Measurements from ENCODE around the gene JAKMIP1. TPM values are rescaled to one million over a fixed set of nuclear protein-coding genes. Genes with fewer than 3 reads are reported as not detected.

JAKMIP1 gene
- polyA plus RNA-seq, 1 experiment: not detected

DNA sequence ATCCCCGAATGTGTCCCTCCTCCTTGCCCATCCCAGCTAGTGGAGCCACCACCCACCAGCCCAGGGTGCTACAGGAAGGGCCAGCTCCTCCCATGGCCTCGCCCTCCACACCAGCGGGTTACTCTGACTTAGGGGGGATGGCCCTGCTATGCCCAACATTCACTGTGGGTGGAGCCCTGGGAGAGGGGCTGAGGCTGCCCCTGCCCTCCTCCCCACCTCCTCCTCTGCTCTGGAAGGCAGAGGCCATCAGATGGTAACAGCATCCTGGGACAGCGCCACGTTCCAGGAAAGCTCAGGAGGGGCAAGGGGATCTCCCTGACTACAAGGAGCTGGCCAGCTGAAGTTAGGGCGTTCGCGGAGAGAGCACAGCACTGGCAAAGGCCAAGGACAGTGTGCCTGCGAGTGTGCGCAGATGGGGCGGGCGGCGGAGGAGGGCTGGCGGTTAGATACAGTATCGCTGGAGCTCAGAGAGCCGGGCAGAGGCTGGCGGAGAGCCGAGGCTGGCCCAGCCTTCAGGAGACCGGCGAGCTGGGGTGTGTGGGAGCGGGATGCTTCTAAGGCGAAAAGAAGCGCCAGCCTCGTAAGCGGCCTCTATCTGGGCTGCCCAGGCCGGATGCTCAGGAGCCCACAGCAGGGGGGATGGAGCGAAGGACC, 1.5 kb downstream of the JAKMIP1 start:
- H3K4me3 ChIP-seq (ENCODE audit: low read depth, low read length): no peak overlapping the region
- ChIA-PET CTCF (interaction anchor here (1.3 kb wide), 1 partner anchor 52 kb away, joined by 5 read pairs; no protein-coding TSS in a partner anchor), POLR2A (no interaction called here)
- TF ChIP-seq, protein P1, sequence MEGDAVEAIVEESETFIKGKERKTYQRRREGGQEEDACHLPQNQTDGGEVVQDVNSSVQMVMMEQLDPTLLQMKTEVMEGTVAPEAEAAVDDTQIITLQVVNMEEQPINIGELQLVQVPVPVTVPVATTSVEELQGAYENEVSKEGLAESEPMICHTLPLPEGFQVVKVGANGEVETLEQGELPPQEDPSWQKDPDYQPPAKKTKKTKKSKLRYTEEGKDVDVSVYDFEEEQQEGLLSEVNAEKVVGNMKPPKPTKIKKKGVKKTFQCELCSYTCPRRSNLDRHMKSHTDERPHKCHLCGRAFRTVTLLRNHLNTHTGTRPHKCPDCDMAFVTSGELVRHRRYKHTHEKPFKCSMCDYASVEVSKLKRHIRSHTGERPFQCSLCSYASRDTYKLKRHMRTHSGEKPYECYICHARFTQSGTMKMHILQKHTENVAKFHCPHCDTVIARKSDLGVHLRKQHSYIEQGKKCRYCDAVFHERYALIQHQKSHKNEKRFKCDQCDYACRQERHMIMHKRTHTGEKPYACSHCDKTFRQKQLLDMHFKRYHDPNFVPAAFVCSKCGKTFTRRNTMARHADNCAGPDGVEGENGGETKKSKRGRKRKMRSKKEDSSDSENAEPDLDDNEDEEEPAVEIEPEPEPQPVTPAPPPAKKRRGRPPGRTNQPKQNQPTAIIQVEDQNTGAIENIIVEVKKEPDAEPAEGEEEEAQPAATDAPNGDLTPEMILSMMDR (IDR thresholded peaks at IDR 0.05; ENCODE audit: low read depth, low read length): no peak
- DNase-seq (ENCODE audit: low read depth, low spot score): no peak
- H3K27me3 ChIP-seq (ENCODE audit: control insufficient read depth, insufficient read depth, low read length): peaks cover 26% of the 10 kb centered on the region
- peaks cover 5% of the 10 kb centered on the region; the same call in 1 of the 2 replicates for H3K9me3 ChIP-seq (ENCODE audit: control insufficient read depth, insufficient read depth, low read length)
- no peak overlapping the region for H3K27ac ChIP-seq (ENCODE audit: low read depth, low read length)

DNA sequence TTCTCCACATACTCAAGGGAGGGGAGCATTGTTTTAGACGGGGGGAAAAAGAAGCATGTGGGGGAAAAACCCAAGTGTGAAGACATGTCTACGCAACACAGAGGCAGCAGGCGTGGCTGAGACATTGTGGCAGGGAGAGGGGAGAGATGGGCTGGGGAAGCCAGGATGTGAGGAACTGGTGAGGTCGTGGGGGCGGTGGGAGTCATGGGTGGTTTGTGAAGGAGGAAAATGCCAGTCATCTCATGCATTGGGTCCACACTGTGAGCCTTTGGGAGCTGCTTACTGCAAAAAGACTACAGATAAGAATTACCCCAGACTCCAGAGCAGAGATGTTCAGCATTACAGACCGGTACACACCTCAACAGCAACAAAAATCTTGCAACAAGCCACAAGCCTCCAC, 2.1 kb downstream of the JAKMIP1 start:
- peaks cover 26% of the 10 kb centered on the region for H3K27me3 ChIP-seq (ENCODE audit: control insufficient read depth, insufficient read depth, low read length)
- TF ChIP-seq, protein P1 (IDR thresholded peaks at IDR 0.05; ENCODE audit: low read depth, low read length): no peak
- H3K27ac ChIP-seq (ENCODE audit: low read depth, low read length): no peak overlapping the region
- POLR2A ChIA-PET: no interaction called here
- H3K9me3 ChIP-seq (ENCODE audit: control insufficient read depth, insufficient read depth, low read length): peaks cover 5% of the 10 kb centered on the region; the same call in 1 of the 2 replicates
- DNase-seq (ENCODE audit: low read depth, low spot score): no peak
- H3K4me3 ChIP-seq (ENCODE audit: low read depth, low read length): no peak overlapping the region
- CTCF ChIA-PET: interaction anchor here (1.3 kb wide), 1 partner anchor 53 kb away, joined by 5 read pairs; no protein-coding TSS in a partner anchor

DNA sequence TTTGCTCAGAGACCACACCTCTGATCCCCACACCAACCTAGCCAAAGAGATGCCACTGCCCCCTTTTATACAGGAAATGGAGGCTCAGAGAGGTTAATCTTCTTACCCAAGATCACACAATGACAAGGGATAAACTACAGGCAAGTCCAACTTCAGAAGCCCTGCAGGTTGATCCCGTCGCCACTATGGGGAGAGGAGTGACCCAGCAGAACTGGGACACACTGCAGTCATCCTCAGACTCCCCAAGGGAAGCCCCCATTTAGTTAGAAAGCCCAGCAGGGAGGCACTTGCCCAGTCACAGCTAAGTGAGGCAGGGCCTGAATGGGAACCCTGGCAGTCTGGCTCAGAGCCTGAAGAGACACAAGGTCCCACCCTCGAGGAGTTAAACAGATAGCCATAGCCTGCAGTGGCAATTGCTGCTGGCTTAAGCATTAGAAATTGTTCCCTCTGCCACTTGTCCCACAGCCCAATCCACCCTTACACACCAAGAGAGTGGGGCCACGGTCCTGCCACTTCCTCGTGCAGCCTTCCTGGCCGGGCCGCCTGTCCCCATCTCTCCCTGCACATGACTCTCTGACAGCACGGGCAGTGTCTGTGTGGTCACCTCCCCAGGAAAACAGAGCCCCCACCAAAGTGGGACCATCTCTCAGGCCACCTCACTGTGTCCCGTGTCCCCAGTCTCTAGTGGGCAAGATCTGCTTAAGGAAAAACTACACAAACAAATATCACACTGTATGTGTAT, 2.7 kb downstream of the JAKMIP1 start:
- H3K9me3 ChIP-seq (ENCODE audit: control insufficient read depth, insufficient read depth, low read length): peaks cover 5% of the 10 kb centered on the region; the same call in 1 of the 2 replicates
- TF ChIP-seq, protein P1 (IDR thresholded peaks at IDR 0.05; ENCODE audit: low read depth, low read length): no peak
- H3K4me3 ChIP-seq (ENCODE audit: low read depth, low read length): no peak overlapping the region
- no peak for DNase-seq (ENCODE audit: low read depth, low spot score)
- ChIA-PET POLR2A (no interaction called here), CTCF (no interaction called here)
- H3K27me3 ChIP-seq (ENCODE audit: control insufficient read depth, insufficient read depth, low read length): peaks cover 23% of the 10 kb centered on the region
- no peak overlapping the region for H3K27ac ChIP-seq (ENCODE audit: low read depth, low read length)

DNA sequence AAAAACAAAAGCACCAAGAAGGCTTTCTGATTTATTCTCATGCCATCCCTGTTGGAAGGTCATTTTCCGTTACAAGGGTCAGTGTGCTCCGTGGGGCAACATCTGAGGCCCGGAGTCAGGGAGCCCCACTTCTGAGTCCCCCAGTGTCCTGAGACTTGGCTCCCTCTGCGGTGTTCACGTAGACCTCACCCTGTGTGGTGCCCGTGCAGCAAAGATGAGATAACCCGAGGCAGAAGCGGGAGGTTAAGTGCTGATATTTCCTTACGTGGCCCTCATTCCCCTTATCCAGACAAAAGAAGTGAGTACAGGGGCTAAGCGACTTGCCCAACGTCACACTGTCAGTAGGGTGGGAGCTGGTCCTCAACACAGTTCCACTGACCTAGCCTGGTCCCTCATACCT, 3.5 kb downstream of the JAKMIP1 start:
- Histone ChIP-seq H3K4me3 (ENCODE audit: low read depth, low read length) (no peak overlapping the region), H3K27ac (ENCODE audit: low read depth, low read length) (no peak overlapping the region), H3K27me3 (ENCODE audit: control insufficient read depth, insufficient read depth, low read length) (peaks cover 23% of the 10 kb centered on the region), H3K9me3 (ENCODE audit: control insufficient read depth, insufficient read depth, low read length) (peaks cover 5% of the 10 kb centered on the region; the same call in 1 of the 2 replicates)
- TF ChIP-seq, protein P1 (IDR thresholded peaks at IDR 0.05; ENCODE audit: low read depth, low read length): no peak
- no peak for DNase-seq (ENCODE audit: low read depth, low spot score)
- ChIA-PET POLR2A (no interaction called here), CTCF (no interaction called here)

DNA sequence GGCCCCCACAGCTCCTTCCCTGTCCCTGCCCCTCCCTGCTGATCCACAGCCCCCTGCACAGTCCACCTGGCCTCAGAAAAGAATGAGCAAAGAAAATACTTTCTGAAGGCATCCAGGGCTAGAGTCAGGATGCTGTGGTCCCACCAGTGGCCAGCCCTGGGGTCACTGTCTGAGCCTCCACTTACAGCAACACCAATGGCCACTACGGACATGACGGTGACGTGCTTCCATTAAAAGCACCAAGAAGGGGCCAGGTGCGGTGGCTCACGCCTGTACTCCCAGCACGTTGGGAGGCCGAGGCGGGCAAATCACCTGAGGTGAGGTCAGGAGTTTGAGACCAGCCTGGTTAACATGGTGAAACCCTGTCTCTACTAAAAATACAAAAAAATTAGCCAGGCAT, 4.0 kb downstream of the JAKMIP1 start:
- H3K4me3 ChIP-seq (ENCODE audit: low read depth, low read length): no peak overlapping the region
- TF ChIP-seq, protein P1 (IDR thresholded peaks at IDR 0.05; ENCODE audit: low read depth, low read length): no peak
- CTCF ChIA-PET: no interaction called here
- POLR2A ChIA-PET: no interaction called here
- no peak for DNase-seq (ENCODE audit: low read depth, low spot score)
- no peak overlapping the region for H3K27ac ChIP-seq (ENCODE audit: low read depth, low read length)
- peaks cover 20% of the 10 kb centered on the region for H3K27me3 ChIP-seq (ENCODE audit: control insufficient read depth, insufficient read depth, low read length)
- H3K9me3 ChIP-seq (ENCODE audit: control insufficient read depth, insufficient read depth, low read length): peaks cover 3% of the 10 kb centered on the region; the same call in 1 of the 2 replicates

Measured in AG04450 (cell line).